Activated T-helper 1 cell treated with Interleukin-2 at 50 U/mL for 16 hours (primary cell): ENCODE results near the gene SYNPO.

ENCODE experiments used
- DNase-seq: peaks from one replicate; pipeline ENCODE4 v3.0.0-alpha.2; 2020; ENCODE audit warnings: low read depth

Gene SYNPO

DNA sequence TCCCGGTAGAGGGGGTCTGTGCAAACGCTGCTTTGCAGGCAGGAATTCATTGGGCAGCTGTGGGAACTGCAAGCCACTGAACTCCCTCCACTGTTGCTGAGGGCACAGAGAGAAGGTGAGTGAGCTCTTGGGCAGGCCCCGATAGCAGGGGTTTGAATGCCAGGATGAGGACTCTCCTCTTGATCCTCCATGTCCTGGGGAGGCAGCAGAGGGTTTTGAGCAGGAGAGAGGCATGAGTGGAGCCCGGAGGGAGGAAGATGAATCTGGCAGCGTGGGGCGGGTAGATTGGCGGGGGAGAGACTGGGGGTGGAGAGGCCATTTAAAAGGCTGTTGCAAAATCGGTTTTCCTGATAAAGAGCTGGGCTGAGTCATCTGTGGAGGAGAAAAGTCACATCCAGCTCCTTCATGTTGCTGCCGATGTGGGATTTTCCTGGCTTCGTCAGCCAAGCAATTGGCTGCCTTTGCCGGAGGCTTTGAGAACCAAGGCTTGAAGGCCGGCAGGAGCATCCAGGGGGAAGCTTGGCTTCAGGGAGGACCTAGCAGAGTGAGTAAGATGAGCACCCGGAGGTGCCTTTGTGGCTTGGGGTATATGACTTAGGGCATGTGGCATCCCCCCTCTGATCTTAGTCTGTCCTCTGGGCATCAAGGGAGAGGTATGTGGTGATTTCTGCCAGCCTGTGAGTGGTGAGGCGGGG lies at the start of gene SYNPO:
Gene SYNPO (plus strand): TSS at position 350 of the 695 bp plus-strand sequence. CDS start 7,616 bp downstream, outside the sequence.
- DNase-seq = no peak

DNA sequence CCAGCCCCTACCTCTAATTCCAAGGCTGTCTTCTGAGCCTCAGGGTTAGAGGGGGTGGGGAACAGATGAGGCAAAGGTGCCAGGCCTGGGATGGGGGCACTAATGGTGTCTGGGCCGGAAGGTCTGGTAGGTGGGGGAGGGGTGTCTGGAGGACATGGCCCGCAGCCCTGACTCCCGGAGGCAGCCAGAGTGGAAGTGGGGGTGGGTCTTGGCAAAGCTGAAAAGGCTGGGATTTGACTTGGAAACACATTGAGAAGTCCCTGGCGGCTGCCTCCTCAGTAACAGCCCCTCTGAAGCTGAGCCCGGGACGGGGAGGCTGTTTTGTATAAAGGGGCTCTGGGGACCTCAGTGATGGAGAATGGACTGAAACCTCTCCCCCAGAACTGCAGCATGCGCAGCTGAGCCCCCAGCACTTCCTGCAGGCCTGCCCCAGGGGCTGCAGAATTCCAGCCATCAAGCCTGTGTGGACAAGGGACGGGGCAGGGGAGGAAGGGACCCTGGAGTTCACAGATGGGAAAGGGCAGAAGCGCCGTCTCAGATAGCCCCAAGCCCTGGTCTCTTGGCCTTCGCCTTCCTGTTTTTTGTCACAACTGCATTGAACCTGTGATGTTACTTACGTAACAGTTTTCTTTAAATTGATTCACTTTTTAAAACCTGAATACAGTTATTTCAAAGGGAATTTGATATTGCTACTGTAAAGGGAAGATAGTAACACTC lies 49.3 kb upstream of the SYNPO start:
- no peak for DNase-seq

DNA sequence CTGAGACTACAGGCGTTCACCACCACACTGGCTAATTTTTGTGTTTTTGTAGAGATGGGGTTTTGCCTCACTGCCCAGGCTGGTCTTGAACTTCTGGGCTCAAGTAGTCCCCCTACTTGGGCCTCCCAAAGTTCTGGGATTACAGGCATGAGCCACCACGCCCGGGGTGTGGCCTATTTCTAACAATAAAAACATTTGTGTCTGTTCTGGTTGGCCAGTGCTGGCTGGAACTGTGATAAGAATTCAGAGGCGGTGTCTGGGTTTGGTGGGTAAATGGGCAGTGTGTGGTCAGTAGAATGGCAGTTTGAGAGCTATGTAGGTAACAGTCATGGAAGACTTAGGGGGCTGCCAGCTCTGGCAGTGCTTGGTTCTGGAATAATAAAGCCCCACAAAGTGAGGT lies 46.9 kb upstream of the SYNPO start:
- no peak for DNase-seq

DNA sequence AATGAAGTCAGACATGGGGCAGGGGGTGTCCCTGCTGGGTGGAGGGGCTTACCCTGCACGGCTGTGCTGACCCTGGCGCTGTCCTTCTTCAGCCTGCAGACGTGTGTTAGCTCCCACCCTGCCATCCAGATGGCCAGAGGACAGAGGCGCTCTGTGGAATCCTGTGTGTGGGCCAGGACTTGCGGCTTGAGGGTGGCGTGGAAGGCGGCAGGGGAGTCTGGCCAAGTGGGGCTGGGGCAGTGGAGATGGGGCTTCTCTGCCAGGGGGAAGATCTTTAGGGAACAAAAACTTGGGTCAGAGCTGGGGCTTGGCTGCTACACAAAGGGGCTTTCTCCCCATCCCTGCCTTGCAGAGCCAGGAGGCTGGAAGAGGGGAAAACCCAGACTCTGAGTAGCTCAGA lies 46.5 kb upstream of the SYNPO start:
- no peak for DNase-seq

- DNase-seq = no peak
Observed at GRCh38 chr5:150595466-150596031, 44.9 kb upstream of the SYNPO start.

DNA sequence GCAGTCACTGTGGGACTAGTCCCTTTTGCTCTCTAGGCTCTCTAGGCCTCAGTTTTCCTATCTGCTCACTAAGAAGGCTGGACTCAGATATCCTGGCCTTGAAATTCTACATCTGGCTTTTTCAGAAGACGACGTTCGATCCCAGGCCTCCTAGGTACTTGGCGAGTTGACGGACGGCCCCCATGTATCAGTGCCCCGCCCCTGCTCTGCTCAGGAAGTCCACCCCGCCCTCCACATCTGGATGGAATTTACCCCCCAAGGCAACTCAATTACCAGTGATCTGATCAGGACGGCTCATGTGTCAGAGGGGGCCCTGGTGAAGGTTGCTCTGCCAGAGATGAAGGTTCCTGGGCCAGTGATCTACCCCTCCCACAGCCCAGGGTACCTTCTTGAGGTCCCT lies 44.1 kb upstream of the SYNPO start:
- no peak for DNase-seq

- DNase-seq = no peak
Observed at GRCh38 chr5:150596826-150597225, 43.6 kb upstream of the SYNPO start.

- DNase-seq = no peak
Observed at GRCh38 chr5:150598006-150598405, 42.5 kb upstream of the SYNPO start.

DNA sequence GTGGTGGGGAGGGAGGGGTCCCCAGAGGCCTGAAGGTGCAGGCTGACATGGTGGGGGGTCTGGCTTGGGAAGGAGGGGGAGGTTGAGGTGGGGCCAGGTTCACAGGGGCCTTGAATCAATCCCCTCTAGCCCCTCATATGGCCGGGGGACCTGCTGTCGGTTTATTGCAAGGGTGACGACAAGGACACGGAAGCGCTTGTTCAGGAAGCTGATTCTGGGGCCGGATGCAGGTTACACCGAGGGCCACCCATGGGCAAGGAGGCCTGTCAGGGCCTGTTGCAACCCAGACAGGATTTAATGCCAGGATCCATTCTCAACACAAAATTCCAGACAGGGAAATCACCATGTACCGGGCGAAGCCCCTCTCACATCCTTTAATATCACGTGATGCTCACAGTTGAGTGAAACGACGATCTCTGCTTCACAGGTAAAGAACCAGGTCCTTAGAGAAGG lies 41.6 kb upstream of the SYNPO start:
- DNase-seq = no peak

- DNase-seq = no peak
Observed at GRCh38 chr5:150599281-150599680, 41.2 kb upstream of the SYNPO start.

DNA sequence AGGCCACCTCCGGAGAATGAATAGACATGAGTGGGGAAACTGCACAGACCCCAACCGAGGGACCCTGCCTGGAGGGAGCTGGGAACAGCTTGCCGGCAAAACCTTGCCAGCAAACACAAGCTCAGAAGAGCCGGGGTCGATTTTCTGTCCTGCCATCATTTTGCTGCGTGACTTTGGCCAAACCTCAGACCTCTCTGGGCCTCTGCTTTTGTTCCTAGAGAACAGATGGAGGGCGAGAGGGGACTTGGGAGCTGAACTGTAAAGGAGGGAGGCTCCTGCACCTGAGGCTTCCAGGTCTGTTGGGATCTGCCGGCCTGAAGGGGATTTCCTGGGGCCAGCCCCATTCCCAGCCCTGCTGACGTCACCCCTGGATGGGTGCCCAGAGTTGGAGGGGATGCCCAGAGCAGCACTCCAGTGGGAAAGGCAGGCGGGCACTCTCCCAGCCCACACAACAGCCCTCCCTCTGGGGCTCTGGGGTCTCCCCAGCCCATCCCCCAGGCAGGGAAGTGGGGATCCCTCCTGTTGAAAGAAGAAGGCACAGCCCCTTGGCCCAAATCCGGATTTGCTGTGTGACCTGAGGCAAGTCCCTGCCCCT lies 40.4 kb upstream of the SYNPO start:
- no peak for DNase-seq

DNA sequence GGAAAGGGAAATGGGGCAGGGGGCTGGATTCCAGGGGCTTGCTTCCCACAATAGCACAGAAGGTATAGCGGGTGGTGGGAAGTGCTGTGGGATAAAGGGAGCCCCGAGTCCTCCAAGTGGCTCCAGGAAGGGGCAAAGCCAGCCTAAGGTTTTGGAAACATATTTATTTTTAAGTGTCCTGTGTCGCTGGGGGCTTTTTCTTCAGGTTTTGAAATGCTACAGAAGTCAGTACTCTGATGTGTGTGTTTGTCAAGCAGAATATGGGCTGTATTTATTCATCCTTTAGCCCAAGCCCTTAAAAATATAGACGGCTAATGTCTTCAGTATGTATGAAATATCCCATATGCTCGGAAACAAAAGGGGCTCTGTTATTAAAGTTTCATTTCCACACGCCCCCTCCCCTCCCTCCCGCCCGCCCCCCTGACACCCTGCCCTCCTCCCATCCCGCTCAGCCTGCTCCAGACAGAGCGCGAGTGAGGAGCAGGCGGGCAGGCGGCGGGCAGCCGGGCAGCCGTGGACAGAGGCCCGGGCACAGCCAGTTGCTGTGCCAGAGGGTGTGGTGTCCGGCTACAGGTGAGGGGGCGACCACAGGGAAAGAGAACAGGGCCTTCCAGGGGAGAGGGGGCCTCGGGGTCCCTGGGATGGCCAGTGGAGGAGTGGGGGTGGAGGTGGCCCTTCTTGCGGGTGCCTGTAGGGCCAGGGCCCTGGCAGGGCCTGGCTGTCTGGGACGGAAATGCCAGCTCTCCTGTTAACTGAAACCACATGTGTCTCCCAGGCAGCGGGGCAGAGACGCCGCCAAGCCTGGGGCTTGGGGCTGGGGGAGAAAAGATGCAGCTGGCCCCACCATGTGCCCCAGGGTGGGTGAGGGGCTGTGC lies 39.6 kb upstream of the SYNPO start:
- no peak for DNase-seq

- DNase-seq = no peak
Observed at GRCh38 chr5:150601491-150602345, 38.7 kb upstream of the SYNPO start.

DNA sequence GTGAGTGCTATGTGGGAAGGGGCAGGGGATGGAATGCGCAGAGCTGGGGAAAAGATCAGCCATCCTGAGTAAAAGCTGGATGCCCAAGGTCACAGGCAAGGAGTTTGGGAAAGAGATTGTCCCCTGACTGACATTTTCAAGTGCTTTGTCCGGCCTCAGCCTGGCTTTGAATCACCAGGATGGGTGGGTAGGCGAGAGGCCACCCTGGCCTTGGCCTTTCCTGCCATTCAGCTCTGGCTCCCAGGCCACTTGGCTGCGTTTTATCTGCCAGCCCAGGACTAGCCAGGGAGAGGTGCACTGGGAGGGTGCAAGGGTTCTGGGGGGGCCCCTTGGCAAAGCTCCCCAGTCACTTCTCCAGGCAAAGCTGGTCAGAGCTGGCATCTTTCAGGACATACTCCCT lies 37.4 kb upstream of the SYNPO start:
- DNase-seq = no peak

DNA sequence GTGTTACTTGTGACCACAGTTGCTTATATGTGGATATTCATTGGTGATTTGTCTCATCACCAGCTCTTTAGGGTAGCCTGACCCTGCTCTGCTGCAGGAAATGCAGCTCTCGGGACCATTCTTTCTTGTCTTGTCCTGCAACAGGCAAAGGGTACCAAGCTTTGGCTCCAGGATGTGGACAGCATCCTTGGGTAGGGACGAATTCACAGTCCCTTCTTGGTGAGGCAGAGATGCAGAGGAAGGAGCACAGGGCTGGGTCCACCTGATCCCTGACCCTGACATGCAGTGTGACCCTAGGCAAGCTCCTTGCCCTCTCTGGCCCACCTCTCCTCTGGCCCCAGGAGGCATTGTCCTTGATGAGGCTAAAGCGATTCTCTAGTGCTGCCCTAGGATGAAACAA lies 37.0 kb upstream of the SYNPO start:
- no peak for DNase-seq

- DNase-seq = no peak
Observed at GRCh38 chr5:150604010-150604409, 36.5 kb upstream of the SYNPO start.

- no peak for DNase-seq
Observed at GRCh38 chr5:150604894-150605440, 35.5 kb upstream of the SYNPO start.

DNA sequence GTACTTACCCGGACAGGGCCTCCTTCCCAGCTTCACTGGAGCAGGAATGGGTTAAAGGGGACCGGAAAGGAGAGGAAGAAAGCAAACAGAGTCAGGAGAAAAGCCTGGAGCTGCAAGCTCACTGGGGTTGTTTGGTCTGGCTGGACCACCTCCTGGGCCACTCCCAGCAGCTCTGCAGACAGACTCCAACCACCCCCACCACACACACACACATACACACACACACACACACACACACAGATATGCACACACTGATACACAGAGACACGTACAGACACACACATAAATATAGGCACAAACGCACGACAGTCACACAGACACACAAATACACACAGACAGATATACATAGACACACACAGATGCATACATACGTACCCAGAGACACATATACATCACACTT lies 34.9 kb upstream of the SYNPO start:
- DNase-seq = no peak

DNA sequence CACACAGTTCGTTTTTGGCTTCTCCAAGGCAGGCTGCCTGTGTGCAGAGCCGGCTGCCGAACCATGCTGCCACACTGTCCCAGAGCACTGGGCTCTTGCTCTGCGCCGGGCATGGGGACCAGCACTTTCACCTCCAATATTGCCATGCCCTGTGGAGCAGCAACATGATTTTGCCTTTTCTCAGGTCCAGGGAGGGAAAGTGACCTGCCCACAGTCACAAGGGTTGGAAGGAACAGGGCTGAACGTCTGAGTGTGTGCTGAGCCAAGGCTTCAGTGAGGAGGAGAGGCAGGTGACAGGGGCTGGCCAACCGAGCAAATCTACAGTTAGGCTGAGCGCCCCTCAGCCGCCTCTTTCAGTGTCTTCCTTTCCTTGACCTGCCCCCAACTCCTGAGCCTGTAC lies 34.0 kb upstream of the SYNPO start:
- DNase-seq = no peak

DNA sequence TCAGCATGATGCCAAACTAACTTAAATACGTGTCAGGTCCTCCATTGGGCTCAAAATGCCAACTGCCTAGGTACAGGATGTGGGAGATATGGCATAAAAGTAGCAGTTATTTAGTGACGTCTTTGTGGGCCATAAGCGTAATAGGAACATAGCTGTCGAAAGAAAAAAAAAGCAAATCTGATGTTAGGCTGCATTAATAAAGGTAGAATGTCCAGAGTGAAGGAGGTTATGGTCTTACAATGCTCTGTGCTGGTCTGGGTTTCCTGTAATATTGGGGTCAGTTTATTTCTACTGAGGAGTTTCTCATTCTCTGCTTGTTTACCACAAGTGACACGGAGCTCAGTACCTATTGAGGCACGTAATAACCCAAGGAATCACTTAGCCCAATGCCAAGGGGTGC lies 33.4 kb upstream of the SYNPO start:
- no peak for DNase-seq

DNA sequence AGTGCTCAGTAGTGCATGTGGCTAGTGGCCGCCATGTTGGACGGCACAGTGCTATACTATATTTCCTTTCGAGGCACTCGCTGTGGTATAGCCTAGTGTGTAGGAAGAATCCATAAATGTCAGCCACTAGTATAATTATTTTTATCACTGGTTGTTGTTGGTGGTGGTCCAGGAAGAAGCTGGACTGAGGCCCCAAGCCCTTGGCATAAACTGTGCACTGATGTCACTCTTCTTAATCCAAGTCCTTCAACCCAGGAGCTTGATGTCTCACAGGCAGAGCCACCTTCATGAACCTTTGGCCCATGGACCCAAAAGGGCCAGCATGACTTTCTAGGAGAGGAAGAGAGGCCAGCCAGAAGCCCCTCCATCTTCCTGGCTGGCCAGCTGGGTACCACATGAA lies 32.5 kb upstream of the SYNPO start:
- no peak for DNase-seq
